Umbilical cord (tissue), 2 donors: ENCODE measurements around the gene FSD2. TPM values are rescaled to one million over a fixed set of nuclear protein-coding genes. Genes with fewer than 3 reads are reported as not detected.
A peak's percentile ranks its signal among the peaks of the same experiment; 100 is the strongest.
"Not testable (repeated sequence)": the region's sequence is repeated elsewhere in the genome, so short reads cannot be mapped to it uniquely, and the experiment has no call there.

ENCODE experiments used
- DNase-seq: peaks from one replicate; pipeline ENCODE4 v3.0.0-alpha.2; 2015; ENCODE audit warnings: low spot score
- total RNA-seq: library from RNA; depleted of rRNA; stranded (reverse); fragments of >200 nt; gene quantifications from one replicate; pipeline ENCODE4 v1.2.3, GENCODE V29; 2014; ENCODE audit warnings: low replicate concordance; ENCODE audit not compliant: insufficient read depth

Gene FSD2
- total RNA-seq, 1 donor from 2014 or later = 1.2 TPM

DNA sequence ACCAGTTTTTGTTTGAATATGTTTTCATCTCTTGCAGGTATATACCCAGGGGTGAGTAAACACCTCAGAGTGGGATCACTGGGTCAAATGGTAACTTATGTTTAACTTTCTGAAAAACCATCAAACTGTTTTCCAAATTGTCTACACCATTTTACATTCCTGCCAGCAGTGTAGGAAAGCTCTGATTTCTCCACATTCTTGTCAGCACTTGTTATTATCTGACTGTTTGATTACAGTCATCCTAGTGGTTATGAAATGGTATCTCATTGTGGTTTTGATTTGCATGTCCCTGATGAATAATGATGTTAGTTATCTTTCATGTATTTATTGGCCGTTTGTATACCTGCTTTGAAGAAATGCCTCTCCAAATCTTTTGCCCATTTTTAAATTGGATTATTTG is 13.8 kb downstream of the FSD2 start:
- no peak for DNase-seq

GRCh38 chr15:82790321-82790720 is 15.5 kb downstream of the FSD2 start:
- DNase-seq = no peak

- DNase-seq = no peak
These were observed 16.4 kb downstream of the FSD2 start for GRCh38 chr15:82789491-82789890.

- no peak for DNase-seq
These were observed 17.4 kb downstream of the FSD2 start for GRCh38 chr15:82788496-82788895.

DNA sequence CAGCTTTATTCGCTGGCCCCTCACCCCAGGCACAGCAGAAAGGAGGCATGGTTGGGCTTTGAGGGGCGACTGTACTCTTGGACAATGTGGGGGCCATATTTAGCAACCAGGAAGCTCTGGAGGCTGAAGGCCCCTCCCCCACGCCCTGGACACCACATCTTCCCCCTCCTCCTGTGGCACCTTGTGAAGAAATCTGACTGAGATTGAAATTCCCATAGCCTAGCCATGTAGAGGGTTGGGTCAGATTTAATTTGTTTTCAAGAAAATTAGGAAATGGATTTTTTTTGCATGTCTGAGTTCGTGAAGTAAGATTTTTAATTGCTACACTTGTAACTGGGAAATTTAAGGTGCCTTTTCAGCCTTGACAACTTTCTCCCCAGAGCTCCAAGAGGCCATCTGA is 24.5 kb downstream of the FSD2 start:
- no peak for DNase-seq

- DNase-seq = no peak
These were observed 27.1 kb downstream of the FSD2 start for GRCh38 chr15:82778755-82779154.

- no peak for DNase-seq
These were observed 31.4 kb downstream of the FSD2 start for GRCh38 chr15:82774496-82774895.

- DNase-seq = peak; percentile 4
These were observed 33.9 kb downstream of the FSD2 start for GRCh38 chr15:82771789-82772607.

- DNase-seq = no peak
These were observed 37.3 kb downstream of the FSD2 start for GRCh38 chr15:82768414-82769054.

DNA sequence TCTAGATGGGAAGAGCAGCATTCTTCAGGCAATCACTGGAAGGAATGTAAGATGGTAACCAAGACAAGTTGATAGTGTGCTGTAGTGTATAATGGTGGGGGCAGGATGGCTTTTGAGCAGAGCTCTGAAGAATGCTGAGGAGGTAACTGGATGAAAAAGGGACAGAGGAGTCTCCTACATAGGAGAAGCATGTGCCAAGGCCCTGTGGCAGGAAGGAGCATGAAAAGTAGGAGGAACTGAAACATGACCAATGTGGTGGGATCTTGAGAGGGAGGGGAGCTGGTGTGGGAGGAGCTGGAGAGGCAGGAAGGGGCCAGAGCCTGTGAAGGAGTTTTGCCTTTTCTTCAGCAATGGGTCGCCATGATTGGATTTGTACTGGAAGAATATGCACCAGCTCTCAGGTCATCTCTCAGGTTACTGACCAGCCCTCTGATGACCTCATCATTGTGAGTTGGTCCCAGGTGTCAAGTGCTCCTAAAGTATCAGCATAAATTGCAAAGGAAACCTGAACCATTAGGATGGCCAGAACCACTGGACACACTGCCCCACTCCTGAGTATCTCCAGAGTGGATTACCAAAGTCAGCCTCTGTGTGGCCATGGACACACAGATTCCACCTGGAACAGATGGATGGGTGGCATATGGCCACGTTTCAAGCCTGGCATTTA is 38.6 kb downstream of the FSD2 start:
- no peak for DNase-seq

DNA sequence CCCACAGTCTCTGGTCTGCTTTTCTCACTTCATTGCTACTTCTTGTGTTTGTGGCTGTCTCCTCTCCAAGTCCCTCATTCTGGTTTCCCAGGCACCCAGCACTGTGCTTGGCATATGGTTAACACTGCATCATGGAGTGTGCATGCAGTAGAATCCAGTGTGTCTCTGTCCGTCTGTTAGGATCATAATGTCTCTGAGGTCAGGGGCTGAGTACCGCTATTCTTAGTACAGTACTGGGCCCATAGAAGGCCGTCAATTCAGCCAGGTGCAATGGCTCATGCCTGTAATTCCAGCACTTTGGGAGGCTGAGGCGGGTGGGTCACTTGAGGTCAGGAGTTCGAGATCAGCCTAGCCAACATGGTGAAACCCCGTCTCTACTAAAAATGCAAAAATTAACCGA is 39.7 kb downstream of the FSD2 start:
- DNase-seq = not testable (repeated sequence)

- DNase-seq = no peak
These were observed 41.1 kb downstream of the FSD2 start for GRCh38 chr15:82764740-82765139.

DNA sequence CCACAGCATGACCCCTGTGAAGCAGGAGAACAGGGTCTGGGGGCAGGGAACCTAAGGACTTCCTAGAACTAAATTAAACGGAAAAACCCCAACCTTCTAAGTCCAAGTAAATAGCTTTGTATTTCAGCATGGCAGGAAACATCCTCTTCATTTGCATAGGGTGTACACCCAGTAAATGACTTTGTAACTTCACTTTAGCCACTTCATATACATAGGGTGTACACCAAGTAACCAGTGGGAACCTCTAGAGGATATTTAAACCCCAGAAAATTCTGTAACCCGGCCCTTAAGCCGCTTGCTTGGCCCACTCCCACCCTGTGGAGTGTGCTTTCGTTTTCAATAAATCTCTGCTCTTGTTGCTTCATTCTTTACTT is 41.8 kb downstream of the FSD2 start:
- DNase-seq = no peak

DNA sequence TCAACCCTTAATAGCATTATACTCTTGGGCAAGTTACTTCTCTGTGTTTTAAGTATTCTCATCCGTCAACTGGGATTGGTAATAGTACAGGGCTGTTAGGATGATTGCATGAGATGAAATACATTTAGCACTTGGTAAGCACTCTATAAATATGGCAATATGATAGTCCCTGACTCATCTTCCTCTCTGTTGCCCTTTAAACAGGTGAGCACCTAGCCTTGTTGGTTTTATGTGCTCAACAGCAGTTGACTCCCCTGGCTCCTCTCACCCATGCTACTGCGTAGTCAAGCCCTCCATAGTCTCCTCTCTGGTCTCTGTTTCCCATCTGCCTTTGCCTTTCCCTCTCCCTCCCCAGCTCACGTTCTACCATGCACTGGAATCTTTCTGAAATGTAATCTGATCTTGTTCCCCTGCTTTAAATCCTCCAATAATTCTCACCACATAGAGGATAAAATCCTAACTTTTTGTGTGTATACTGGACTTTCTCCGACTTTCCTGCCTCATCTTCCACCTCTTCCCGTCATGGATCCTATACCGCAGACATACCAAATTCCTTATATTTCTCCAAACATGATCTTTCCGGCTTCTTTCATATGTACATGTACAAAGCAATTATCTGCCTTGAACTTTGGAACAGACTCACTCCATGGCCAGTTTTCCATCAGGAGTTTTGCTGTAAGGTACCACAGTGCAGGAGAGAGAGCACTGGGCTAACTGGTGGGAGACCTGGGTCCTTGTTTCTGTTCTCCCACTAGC is 42.3 kb downstream of the FSD2 start:
- DNase-seq = no peak

- no peak for DNase-seq
These were observed 54.6 kb downstream of the FSD2 start for GRCh38 chr15:82751308-82751707.

- no peak for DNase-seq
These were observed 55.1 kb downstream of the FSD2 start for GRCh38 chr15:82750831-82751180.

GRCh38 chr15:82749951-82750830 is 55.7 kb downstream of the FSD2 start:
- DNase-seq = peak; percentile 98

GRCh38 chr15:82748315-82748714 is 57.6 kb downstream of the FSD2 start:
- no peak for DNase-seq

DNA sequence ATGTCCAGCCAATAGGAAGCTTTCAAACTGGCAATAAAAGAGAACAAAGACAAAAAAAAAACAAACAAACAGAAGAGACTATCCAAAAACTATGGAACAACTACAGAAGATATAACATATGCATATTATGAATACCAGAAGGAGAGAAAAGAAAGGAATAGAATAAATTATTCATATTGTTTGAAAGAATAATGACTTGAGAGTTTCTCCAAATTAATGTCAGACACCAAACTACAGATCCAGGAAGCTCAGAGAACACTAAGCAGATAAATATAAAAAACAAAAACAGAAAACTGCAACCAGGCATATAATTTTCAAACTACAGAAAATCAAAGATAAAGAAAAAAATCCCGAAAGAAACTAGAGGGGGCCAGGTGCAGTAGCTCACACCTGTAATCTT is 62.1 kb downstream of the FSD2 start:
- no peak for DNase-seq

DNA sequence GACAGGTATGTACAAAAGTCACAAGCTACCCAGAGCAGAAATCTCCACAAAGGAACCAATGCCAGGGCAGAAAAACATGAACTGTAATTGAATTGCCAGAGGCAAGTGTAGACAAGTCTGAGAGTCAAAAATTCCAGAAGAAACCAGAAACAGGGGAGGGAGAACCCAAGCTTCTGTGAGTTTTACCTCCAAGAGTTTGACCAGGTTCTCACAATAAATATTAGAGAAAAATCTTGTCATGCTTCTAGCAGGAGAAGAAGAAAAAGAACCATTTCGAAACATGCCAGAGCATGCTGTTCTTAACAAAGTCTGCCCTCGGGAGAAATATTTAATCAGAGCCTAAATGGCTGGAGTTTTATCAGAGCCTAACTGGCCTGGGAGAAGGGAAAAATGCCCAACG is 63.7 kb downstream of the FSD2 start:
- peak; percentile 40 for DNase-seq

DNA sequence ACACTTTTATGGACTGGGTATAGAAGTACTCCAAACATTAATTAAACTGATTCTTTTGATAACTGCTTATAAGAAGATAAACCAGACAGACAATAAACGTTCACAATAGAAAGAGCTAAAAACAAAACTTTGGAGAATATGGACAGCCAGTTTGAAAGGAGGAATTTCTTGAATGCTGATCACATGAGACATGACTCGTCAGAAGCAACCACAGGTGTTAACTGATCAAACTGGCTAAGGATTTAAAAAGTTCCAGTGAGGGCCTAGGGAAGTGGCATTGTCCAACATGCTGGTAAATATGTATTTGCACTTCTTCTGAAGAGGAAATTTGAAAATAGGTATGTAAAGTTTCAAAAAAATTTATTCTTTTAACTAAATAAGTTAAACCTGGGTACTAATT is 66.8 kb downstream of the FSD2 start:
- no peak for DNase-seq
